Measurements from ENCODE around the gene LACRT. TPM values are rescaled to one million over a fixed set of nuclear protein-coding genes. Genes with fewer than 3 reads are reported as not detected.

Gene LACRT
- total RNA-seq, 1 experiment from 2014 or later: not detected

- no peaks in the 10 kb centered on the region for H3K4me1 ChIP-seq
- Mint-ChIP-seq H3K4me1 (ENCODE audit: low read depth, unreplicated experiment) (no peaks in the 10 kb centered on the region), H3K9me3 (ENCODE audit: unreplicated experiment) (no peaks in the 10 kb centered on the region), H3K4me3 (ENCODE audit: unreplicated experiment) (no peak overlapping the region), H3K27me3 (ENCODE audit: insufficient read depth, unreplicated experiment) (peaks cover 20% of the 10 kb centered on the region), H3K36me3 (ENCODE audit: insufficient read depth, unreplicated experiment) (no peaks in the 10 kb centered on the region), H3K27ac (ENCODE audit: unreplicated experiment) (no peak overlapping the region)
- ChIA-PET POLR2A (no interaction called here), CTCF (no interaction called here)
- H3K9me3 ChIP-seq: no peaks in the 10 kb centered on the region
- peak; percentile 50 to 55 for DNase-seq
- H3K36me3 ChIP-seq (ENCODE audit: control insufficient read depth, insufficient read depth, low read length): no peaks in the 10 kb centered on the region
- no peak overlapping the region for H3K4me3 ChIP-seq (ENCODE audit: low read depth, low read length)
- no TSS peak for BruUV-seq (replicated peaks)
- H3K27me3 ChIP-seq (replicated peaks; ENCODE audit: control insufficient read depth, insufficient read depth, low read length): no peaks in the 10 kb centered on the region; the same call in 1 of the 2 replicates
- TF ChIP-seq, protein P1, sequence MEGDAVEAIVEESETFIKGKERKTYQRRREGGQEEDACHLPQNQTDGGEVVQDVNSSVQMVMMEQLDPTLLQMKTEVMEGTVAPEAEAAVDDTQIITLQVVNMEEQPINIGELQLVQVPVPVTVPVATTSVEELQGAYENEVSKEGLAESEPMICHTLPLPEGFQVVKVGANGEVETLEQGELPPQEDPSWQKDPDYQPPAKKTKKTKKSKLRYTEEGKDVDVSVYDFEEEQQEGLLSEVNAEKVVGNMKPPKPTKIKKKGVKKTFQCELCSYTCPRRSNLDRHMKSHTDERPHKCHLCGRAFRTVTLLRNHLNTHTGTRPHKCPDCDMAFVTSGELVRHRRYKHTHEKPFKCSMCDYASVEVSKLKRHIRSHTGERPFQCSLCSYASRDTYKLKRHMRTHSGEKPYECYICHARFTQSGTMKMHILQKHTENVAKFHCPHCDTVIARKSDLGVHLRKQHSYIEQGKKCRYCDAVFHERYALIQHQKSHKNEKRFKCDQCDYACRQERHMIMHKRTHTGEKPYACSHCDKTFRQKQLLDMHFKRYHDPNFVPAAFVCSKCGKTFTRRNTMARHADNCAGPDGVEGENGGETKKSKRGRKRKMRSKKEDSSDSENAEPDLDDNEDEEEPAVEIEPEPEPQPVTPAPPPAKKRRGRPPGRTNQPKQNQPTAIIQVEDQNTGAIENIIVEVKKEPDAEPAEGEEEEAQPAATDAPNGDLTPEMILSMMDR (IDR thresholded peaks at IDR 0.05; ENCODE audit: insufficient read depth in 1 of 2, low read depth in 1 of 2, low read length in 1 of 2, severe bottlenecking in 1 of 2, unreplicated experiment in 1 of 2): peak; percentile 38 to 70
- intact Hi-C loops (cut with micrococcal nuclease; ENCODE audit: unreplicated experiment): no loop called here
Observed at GRCh38 chr12:54680374-54680773, 45.7 kb upstream of the LACRT start.

DNA sequence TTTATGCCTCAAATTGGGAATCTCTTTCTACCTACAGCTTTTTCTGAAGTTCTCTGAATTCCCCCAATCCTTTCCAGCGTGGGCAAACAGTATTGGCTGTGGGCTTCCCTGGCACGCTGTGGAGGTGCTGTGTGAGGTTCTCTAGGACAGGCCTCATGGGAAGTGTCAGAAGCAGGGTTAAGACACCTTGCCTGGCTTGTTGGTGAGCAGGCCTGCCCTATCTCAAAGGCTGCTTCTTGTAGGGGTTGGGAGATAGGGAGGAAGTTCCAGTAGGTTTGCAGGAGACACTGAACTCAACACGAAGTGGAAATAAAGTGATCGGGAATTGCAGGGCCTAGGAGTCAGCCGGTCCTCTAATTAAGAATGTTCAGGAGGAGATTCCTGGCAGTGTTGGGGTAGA lies 43.4 kb upstream of the LACRT start:
- Mint-ChIP-seq H3K9me3 (ENCODE audit: unreplicated experiment) (no peaks in the 10 kb centered on the region), H3K27ac (ENCODE audit: unreplicated experiment) (no peak overlapping the region), H3K4me3 (ENCODE audit: unreplicated experiment) (no peak overlapping the region), H3K4me1 (ENCODE audit: low read depth, unreplicated experiment) (no peaks in the 10 kb centered on the region), H3K27me3 (ENCODE audit: insufficient read depth, unreplicated experiment) (peaks cover 10% of the 10 kb centered on the region), H3K36me3 (ENCODE audit: insufficient read depth, unreplicated experiment) (no peaks in the 10 kb centered on the region)
- no peak for DNase-seq
- H3K9me3 ChIP-seq: no peaks in the 10 kb centered on the region
- ChIA-PET POLR2A (no interaction called here), CTCF (no interaction called here)
- no peak overlapping the region for H3K4me3 ChIP-seq (ENCODE audit: low read depth, low read length)
- intact Hi-C loops (cut with micrococcal nuclease; ENCODE audit: unreplicated experiment): no loop called here
- no TSS peak for BruUV-seq (replicated peaks)
- no peaks in the 10 kb centered on the region for H3K36me3 ChIP-seq (ENCODE audit: control insufficient read depth, insufficient read depth, low read length)
- no peaks in the 10 kb centered on the region; the same call in 1 of the 2 replicates for H3K27me3 ChIP-seq (replicated peaks; ENCODE audit: control insufficient read depth, insufficient read depth, low read length)
- TF ChIP-seq, protein P1 (IDR thresholded peaks at IDR 0.05; ENCODE audit: insufficient read depth in 1 of 2, low read depth in 1 of 2, low read length in 1 of 2, severe bottlenecking in 1 of 2, unreplicated experiment in 1 of 2): no peak
- H3K4me1 ChIP-seq: no peaks in the 10 kb centered on the region

DNA sequence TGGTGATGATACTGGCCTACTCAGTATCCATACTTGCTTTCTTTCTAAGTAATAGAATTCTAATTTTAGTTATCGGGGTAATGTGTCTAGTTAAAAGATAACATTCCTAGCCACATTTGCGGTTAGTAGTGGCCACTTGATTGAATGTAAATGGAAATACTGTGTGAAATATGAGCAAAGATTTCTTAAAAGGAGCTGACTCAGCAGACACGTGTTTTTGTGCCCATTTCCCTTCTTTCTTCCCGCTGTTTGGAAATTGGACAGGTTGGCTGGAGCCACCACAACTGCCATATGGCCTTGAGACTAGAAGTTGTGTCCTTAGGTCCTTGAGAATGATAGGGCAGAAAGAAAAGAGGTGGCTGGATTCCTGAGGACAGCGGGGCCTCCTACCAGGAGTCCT lies 33.2 kb upstream of the LACRT start:
- TF ChIP-seq, protein P1 (IDR thresholded peaks at IDR 0.05; ENCODE audit: insufficient read depth in 1 of 2, low read depth in 1 of 2, low read length in 1 of 2, severe bottlenecking in 1 of 2, unreplicated experiment in 1 of 2): no peak
- ChIA-PET CTCF (no interaction called here), POLR2A (no interaction called here)
- Mint-ChIP-seq H3K4me3 (ENCODE audit: unreplicated experiment) (no peak overlapping the region), H3K4me1 (ENCODE audit: low read depth, unreplicated experiment) (no peaks in the 10 kb centered on the region), H3K36me3 (ENCODE audit: insufficient read depth, unreplicated experiment) (no peaks in the 10 kb centered on the region), H3K27me3 (ENCODE audit: insufficient read depth, unreplicated experiment) (peaks cover 29% of the 10 kb centered on the region), H3K9me3 (ENCODE audit: unreplicated experiment) (no peaks in the 10 kb centered on the region), H3K27ac (ENCODE audit: unreplicated experiment) (no peak overlapping the region)
- DNase-seq: no peak
- no peaks in the 10 kb centered on the region for H3K4me1 ChIP-seq
- no peaks in the 10 kb centered on the region for H3K9me3 ChIP-seq
- no peaks in the 10 kb centered on the region for H3K27me3 ChIP-seq (replicated peaks; ENCODE audit: control insufficient read depth, insufficient read depth, low read length)
- BruUV-seq (replicated peaks): no TSS peak
- no peaks in the 10 kb centered on the region for H3K36me3 ChIP-seq (ENCODE audit: control insufficient read depth, insufficient read depth, low read length)
- H3K4me3 ChIP-seq (ENCODE audit: low read depth, low read length): no peak overlapping the region
- intact Hi-C loops (cut with micrococcal nuclease; ENCODE audit: unreplicated experiment): no loop called here
